Ectodermal cell (in vitro differentiated cells): ENCODE data around the gene SEMA5B.

Experiments used
- H3K27ac ChIP-seq: 2 replicates; pipeline ENCODE4 v1.7.0; 2013; ENCODE audit warnings: mild to moderate bottlenecking, low read depth, low read length; ENCODE audit not compliant: insufficient read depth, poor library complexity, severe bottlenecking
- H3K27me3 ChIP-seq: 2 replicates; pipeline ENCODE4 v1.7.0; 2013; ENCODE audit warnings: mild to moderate bottlenecking, low read length; ENCODE audit not compliant: insufficient read depth, control insufficient read depth, poor library complexity, severe bottlenecking
- H3K36me3 ChIP-seq: one replicate; pipeline ENCODE4 v1.7.0; 2013; ENCODE audit warnings: low read length; ENCODE audit not compliant: control insufficient read depth, insufficient read depth
- H3K4me1 ChIP-seq: one replicate; pipeline ENCODE4 v1.7.0; 2013; ENCODE audit warnings: low read length; ENCODE audit not compliant: control insufficient read depth, insufficient read depth
- H3K4me3 ChIP-seq: 2 replicates; pipeline ENCODE4 v1.7.0; 2013; ENCODE audit warnings: low read depth, low read length, control low read depth; ENCODE audit not compliant: insufficient read depth
- H3K9me3 ChIP-seq: 2 replicates; pipeline ENCODE4 v1.7.0; 2013; ENCODE audit warnings: mild to moderate bottlenecking, low read length, moderate library complexity; ENCODE audit not compliant: control insufficient read depth
- WGBS, 2 experiments: methylation state at CpG; one replicate each; pipeline ENCODE4 v1.1.7; 2013; ENCODE audit warnings: missing lambda C conversion rate in 2 of 2; 5-methylcytosine and 5-hydroxymethylcytosine counted together

Gene SEMA5B

DNA sequence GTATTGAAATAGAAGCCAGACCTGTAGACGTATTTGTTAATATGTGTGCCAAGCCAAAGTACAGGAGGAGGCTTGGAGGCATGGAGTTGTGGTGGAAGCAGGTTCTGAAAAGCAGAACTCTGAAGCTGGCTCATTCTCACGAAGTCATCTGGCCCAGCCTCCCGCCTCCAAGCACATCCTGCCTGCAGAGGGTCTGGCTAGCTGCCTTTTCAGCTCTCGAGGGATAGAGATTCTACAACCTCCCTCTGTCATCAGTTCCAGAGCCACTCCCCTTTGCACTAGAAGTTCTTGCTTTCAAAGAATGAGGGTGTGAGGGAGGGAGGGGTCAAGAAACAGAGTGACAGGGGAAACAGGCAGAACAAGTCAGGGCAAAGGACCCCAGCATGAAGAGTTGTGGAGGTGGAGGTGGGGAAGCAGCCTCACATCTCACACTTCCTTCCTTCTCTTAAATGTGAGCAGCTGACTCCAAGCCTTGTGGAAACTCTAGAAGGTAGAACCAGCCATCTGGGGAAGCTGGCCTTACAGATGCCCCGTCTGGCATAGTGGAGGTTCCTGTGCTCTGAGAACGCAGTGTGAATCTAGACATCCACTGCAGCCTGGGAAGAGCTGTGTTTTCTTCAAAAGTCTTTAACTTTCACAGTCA lies 137.4 kb downstream of the SEMA5B start:
- no peaks in the 10 kb centered on the region for H3K9me3 ChIP-seq
- no peak overlapping the region for H3K27ac ChIP-seq
- 68 to 72% methylated on average over 5 of the region's 6 CpGs for WGBS, 2 experiments
- no peaks in the 10 kb centered on the region for H3K36me3 ChIP-seq
- H3K4me3 ChIP-seq, result no peak overlapping the region
- no peaks in the 10 kb centered on the region for H3K27me3 ChIP-seq
- H3K4me1 ChIP-seq, result peaks cover 3% of the 10 kb centered on the region

DNA sequence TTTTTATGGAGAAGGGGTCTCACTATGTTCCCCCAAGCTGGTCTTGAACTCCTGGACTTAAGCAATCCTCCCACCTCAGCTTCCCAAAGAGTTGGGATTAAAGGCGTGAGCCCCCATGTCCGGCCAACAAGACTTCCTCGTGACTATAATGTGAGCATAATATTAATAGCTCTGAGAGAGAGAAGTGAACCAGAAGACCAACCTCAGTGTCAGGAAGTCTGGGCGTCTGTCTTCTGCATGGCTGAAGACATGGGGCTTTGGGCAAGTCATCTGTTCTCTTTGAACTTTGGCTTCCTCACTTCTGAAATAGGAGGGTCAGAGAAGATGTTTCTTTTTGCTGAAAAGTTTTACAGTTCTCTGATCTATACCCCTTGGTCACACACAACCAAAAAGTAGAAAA lies 140.6 kb downstream of the SEMA5B start:
- H3K27me3 ChIP-seq, result no peaks in the 10 kb centered on the region
- H3K4me1 ChIP-seq, result no peaks in the 10 kb centered on the region
- WGBS, 2 experiments, result 89 to 96% methylated on average over 4 of the region's 4 CpGs
- H3K36me3 ChIP-seq, result no peaks in the 10 kb centered on the region
- H3K9me3 ChIP-seq, result no peaks in the 10 kb centered on the region
- no peak overlapping the region for H3K27ac ChIP-seq
- H3K4me3 ChIP-seq, result no peak overlapping the region

- H3K4me3 ChIP-seq, result no peak overlapping the region
- no peaks in the 10 kb centered on the region for H3K36me3 ChIP-seq
- WGBS, 2 experiments, result 94 to 96% methylated on average over 4 of the region's 4 CpGs
- no peaks in the 10 kb centered on the region for H3K4me1 ChIP-seq
- no peak overlapping the region for H3K27ac ChIP-seq
- H3K9me3 ChIP-seq, result no peaks in the 10 kb centered on the region
- H3K27me3 ChIP-seq, result no peaks in the 10 kb centered on the region
Observed at GRCh38 chr3:122886251-122886650, 141.3 kb downstream of the SEMA5B start.

GRCh38 chr3:122882361-122882947 lies 145.1 kb downstream of the SEMA5B start:
- Histone ChIP-seq H3K36me3 (no peaks in the 10 kb centered on the region), H3K27ac (no peak overlapping the region), H3K4me3 (no peak overlapping the region), H3K4me1 (no peaks in the 10 kb centered on the region), H3K27me3 (no peaks in the 10 kb centered on the region), H3K9me3 (no peaks in the 10 kb centered on the region)
- 86 to 92% methylated on average over 2 of the region's 2 CpGs for WGBS, 2 experiments

DNA sequence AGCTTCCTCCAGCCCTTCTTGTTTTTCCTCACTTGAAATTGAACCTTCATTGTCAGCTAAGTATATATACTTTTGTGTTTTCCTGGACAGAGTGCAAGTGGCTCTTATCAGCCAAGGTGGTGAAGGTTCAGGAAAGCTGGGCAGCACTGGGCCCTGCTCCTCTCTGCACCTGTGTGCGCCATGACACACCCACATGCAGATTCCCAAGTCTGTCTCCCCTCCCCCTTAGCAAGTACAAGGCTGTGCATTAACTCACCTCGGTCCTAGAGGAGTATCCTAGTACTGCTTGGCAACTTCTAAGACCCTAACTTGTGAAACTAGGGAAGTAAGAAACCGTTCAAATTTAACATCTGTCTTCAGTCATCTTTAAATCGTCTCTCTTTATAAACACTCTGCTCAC lies 146.9 kb downstream of the SEMA5B start:
- no peaks in the 10 kb centered on the region for H3K27me3 ChIP-seq
- H3K4me3 ChIP-seq, result no peak overlapping the region
- H3K36me3 ChIP-seq, result no peaks in the 10 kb centered on the region
- H3K4me1 ChIP-seq, result no peaks in the 10 kb centered on the region
- WGBS, 2 experiments, result 83 to 92% methylated on average over 3 to 4 of the region's 4 CpGs
- no peaks in the 10 kb centered on the region for H3K9me3 ChIP-seq
- H3K27ac ChIP-seq, result no peak overlapping the region

- no peaks in the 10 kb centered on the region for H3K4me1 ChIP-seq
- no peak overlapping the region for H3K27ac ChIP-seq
- no peaks in the 10 kb centered on the region for H3K9me3 ChIP-seq
- WGBS, 2 experiments, result 94 to 95% methylated on average over 4 of the region's 4 CpGs
- no peaks in the 10 kb centered on the region for H3K27me3 ChIP-seq
- H3K36me3 ChIP-seq, result no peaks in the 10 kb centered on the region
- H3K4me3 ChIP-seq, result no peak overlapping the region
Observed at GRCh38 chr3:122880173-122880572, 147.4 kb downstream of the SEMA5B start.

DNA sequence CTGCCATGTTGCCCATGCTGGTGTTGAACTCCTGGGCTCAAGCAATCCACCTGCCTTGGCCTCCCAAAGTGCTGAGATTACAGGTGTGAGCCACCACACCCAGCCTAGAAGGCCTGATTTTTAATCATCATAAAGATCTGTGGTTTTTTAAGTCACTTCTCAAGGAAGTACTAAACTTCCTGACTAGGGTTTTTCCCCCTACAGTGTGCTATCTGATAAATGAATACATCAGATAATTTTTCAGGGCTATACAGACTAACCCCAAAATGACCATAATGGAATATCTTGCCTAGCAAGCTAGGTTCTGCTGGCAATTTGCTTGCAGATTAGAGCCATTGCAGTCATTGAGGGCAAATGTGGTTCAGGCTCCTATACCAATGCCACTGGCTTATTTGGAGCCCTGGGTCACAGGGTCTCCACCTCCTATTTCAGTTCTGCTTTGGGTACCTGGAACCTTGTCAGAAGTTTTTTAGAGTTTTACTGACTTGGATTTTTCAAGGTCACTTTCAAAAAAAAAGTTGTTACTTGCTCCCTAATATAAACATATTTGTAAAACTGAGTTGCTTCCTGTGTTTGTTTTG lies 151.9 kb downstream of the SEMA5B start:
- no peaks in the 10 kb centered on the region for H3K4me1 ChIP-seq
- H3K36me3 ChIP-seq, result no peaks in the 10 kb centered on the region
- no peak overlapping the region for H3K4me3 ChIP-seq
- H3K9me3 ChIP-seq, result no peaks in the 10 kb centered on the region
- no peak overlapping the region for H3K27ac ChIP-seq
- H3K27me3 ChIP-seq, result no peaks in the 10 kb centered on the region

- Histone ChIP-seq H3K36me3 (no peaks in the 10 kb centered on the region), H3K27me3 (no peaks in the 10 kb centered on the region), H3K4me1 (no peaks in the 10 kb centered on the region), H3K27ac (no peak overlapping the region), H3K4me3 (no peak overlapping the region), H3K9me3 (no peaks in the 10 kb centered on the region)
- WGBS, 2 experiments, result 92 to 94% methylated on average over 9 of the region's 9 CpGs
Observed at GRCh38 chr3:122873741-122874515, 153.6 kb downstream of the SEMA5B start.

DNA sequence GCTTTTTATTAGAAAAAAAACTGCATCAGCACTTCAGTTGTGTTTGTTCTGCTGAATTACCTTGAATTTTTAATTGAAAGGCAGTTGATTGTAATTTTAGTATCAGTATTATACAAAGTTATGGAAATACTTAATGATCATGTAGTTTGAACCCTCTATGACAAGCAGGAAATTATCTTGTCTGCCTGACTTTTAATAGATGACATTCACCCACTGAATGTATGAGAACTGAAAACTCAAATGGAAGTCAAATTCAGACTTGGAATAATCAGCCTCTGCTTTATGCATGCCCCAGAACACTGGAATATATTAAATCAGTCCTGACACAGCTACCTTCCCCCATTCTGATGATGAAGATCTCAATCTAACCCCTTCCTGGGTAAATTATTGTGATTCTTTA lies 159.2 kb downstream of the SEMA5B start:
- Histone ChIP-seq H3K27ac (no peak overlapping the region), H3K27me3 (no peaks in the 10 kb centered on the region), H3K4me3 (no peak overlapping the region), H3K4me1 (no peaks in the 10 kb centered on the region), H3K9me3 (no peaks in the 10 kb centered on the region), H3K36me3 (no peaks in the 10 kb centered on the region)

GRCh38 chr3:122864498-122864897 lies 163.1 kb downstream of the SEMA5B start:
- H3K36me3 ChIP-seq, result no peaks in the 10 kb centered on the region
- H3K4me1 ChIP-seq, result no peaks in the 10 kb centered on the region
- no peaks in the 10 kb centered on the region for H3K27me3 ChIP-seq
- no peak overlapping the region for H3K4me3 ChIP-seq
- H3K27ac ChIP-seq, result no peak overlapping the region
- no peaks in the 10 kb centered on the region for H3K9me3 ChIP-seq
